Astrocyte of the spinal cord (primary cell): ENCODE measurements around the gene TFPI2.
"Not testable (repeated sequence)": the region's sequence is repeated elsewhere in the genome, so short reads cannot be mapped to it uniquely, and the experiment has no call there.

Experiments
- DNase-seq: peaks from one replicate; pipeline ENCODE4 v3.0.0; 2011; ENCODE audit warnings: low read depth, low spot score
- H3K4me3 ChIP-seq: 2 replicates; pipeline ENCODE4 v1.5.1; 2011; ENCODE audit warnings: low read depth, mild to moderate bottlenecking, low read length, moderate library complexity
- in situ Hi-C: cut with HindIII; loops from 2 replicates; pipeline ENCODE4 v1.10.0; 2017; ENCODE audit warnings: low sequenced_read_pairs
- TF ChIP-seq, protein P1 (sequence below): IDR thresholded peaks from 2 replicates; pipeline ENCODE4 v1.5.1; 2012; ENCODE audit warnings: low read depth, mild to moderate bottlenecking, low read length, inconsistent platforms

TFPI2 gene

DNA sequence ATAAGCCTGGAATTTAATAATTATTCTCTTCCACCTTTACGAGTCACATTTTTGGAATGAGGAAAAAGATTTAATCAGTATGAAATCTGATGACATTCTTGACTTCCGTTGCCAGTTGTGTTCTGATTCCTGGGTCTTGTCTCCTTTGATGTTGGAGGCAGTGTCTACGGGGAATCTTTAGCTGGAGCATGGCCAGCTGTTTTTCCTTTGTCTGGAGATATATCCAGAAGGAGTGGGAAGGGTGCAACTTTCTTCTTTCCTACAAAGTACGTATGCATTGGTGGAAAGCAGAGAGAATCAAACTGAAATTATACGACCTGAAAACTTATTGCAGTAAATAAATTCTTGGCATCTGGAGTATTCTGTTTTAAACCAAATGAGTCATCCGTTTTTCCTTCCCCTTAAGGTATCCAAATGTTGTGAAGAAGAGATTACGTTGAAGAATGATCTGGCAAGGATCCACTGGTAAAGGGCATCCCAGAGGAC is 24.1 kb upstream of the TFPI2 start:
- no peak overlapping the region for H3K4me3 ChIP-seq
- TF ChIP-seq, protein P1, sequence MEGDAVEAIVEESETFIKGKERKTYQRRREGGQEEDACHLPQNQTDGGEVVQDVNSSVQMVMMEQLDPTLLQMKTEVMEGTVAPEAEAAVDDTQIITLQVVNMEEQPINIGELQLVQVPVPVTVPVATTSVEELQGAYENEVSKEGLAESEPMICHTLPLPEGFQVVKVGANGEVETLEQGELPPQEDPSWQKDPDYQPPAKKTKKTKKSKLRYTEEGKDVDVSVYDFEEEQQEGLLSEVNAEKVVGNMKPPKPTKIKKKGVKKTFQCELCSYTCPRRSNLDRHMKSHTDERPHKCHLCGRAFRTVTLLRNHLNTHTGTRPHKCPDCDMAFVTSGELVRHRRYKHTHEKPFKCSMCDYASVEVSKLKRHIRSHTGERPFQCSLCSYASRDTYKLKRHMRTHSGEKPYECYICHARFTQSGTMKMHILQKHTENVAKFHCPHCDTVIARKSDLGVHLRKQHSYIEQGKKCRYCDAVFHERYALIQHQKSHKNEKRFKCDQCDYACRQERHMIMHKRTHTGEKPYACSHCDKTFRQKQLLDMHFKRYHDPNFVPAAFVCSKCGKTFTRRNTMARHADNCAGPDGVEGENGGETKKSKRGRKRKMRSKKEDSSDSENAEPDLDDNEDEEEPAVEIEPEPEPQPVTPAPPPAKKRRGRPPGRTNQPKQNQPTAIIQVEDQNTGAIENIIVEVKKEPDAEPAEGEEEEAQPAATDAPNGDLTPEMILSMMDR: no peak
- peak; percentile 43 for DNase-seq
- in situ Hi-C loops: no loop called here

DNA sequence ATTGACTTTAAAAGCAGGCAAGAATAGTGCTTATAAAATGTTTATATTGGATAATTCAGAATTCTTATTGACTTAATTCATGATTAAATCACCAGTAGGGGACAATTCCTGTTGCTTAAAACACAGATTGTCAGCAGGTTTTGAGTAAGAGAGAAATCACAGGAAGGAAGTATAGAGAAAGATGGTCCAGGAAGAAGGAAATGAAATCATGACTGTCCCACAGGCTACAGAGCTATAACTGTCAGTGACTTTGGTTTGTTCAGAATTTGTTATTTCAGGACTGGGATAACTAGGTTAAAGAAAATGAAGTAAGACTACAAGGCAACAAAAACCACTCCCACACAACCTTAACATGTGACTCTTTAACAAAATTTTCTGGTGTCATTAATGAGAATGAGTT is 22.6 kb upstream of the TFPI2 start:
- in situ Hi-C loops: no loop called here
- TF ChIP-seq, protein P1: no peak

DNA sequence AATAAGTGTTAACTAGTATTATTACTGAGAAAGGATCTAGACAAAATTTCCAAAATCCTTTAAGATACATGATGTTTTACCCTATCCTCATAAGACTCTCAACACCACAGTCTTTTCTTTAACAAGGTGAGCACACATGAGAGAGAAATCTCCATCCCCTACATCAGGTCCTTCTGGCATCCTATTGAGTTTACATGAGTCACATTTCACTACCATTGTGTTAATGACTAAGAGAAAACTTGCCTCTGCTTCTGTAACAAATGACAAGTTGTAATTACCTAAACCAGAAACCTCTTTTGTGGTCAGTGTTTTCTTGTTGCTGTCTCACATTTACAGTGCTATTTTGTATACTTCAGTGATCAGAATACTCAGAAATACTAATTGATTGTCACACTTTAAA is 21.1 kb upstream of the TFPI2 start:
- in situ Hi-C loops, H3K4me3 ChIP-seq, DNase-seq: not testable (repeated sequence)

More for the DNA sequence above, 22.6 kb upstream of the TFPI2 start:
- H3K4me3 ChIP-seq: no peak overlapping the region
- DNase-seq: no peak

DNA sequence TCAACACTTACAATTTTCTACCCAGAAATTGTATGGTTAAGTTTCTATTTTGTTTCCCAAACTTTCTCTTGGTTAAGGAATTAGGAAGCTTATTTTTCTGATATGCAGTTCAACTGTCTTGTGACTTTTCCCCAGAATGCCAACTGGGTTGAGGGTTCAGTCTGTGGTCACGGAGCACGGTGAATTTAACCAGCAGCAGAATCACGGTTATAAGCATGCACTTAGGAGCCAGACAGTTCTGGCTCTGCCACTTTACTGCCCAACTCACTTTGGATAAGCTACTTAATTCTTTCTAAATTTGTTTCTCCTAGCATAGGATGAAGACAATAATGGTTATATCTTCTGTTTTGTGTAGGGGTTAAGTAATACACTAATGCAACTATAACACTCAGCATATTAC is 20.7 kb upstream of the TFPI2 start:
- H3K4me3 ChIP-seq, in situ Hi-C loops, DNase-seq: not testable (repeated sequence)

GRCh38 chr7:93910076-93910994 is 19.8 kb upstream of the TFPI2 start:
- peak; percentile 52 for DNase-seq
- in situ Hi-C loops: no loop called here
- no peak overlapping the region for H3K4me3 ChIP-seq
- TF ChIP-seq, protein P1: no peak

- in situ Hi-C loops: no loop called here
- TF ChIP-seq, protein P1: no peak
These were observed 15.7 kb upstream of the TFPI2 start, which contains the start of gene GNGT1 for GRCh38 chr7:93906267-93906666. GNGT1 (plus strand) TSS chr7:93906567; CDS start chr7:93906747, 180 bp downstream.

GRCh38 chr7:93902777-93903423 is 12.3 kb upstream of the TFPI2 start:
- H3K4me3 ChIP-seq: no peak overlapping the region
- peak; percentile 70 for DNase-seq
- TF ChIP-seq, protein P1: peak; percentile 83
- in situ Hi-C loops: no loop called here

More at GRCh38 chr7:93906267-93906666, 15.7 kb upstream of the TFPI2 start, which contains the start of gene GNGT1:
- no peak within 1 kb of the TSS for H3K4me3 ChIP-seq
- no peak for DNase-seq
